Stimulated activated CD4-positive, alpha-beta T cell treated with anti-CD3 and anti-CD28 coated beads, Interleukin-12 subunit alpha, Interleukin-12 subunit beta, amount 100 ng/mL, for 24 hours (primary cell): Measurements from ENCODE around the gene GNA14.
"Not testable (repeated sequence)": the region's sequence is repeated elsewhere in the genome, so short reads cannot be mapped to it uniquely, and the experiment has no call there.

ENCODE experiments used
- DNase-seq, 2 experiments: peaks; one replicate each; pipeline ENCODE4 v3.0.0-alpha.2; 2020; ENCODE audit warnings: low read depth in 2 of 2

GNA14 gene

GRCh38 chr9:77643871-77644270, 4.3 kb downstream of the GNA14 start:
- DNase-seq = no peak

- no peak for DNase-seq
Observed at GRCh38 chr9:77640741-77641580, 7.2 kb downstream of the GNA14 start.

GRCh38 chr9:77632652-77633051, 15.5 kb downstream of the GNA14 start:
- no peak for DNase-seq

- not testable (repeated sequence) for DNase-seq
Observed at GRCh38 chr9:77628864-77629263, 19.3 kb downstream of the GNA14 start.

- DNase-seq = no peak
Observed at GRCh38 chr9:77616191-77616590, 31.9 kb downstream of the GNA14 start.

GRCh38 chr9:77614645-77615044, 33.5 kb downstream of the GNA14 start:
- no peak for DNase-seq

- DNase-seq = no peak
Observed at GRCh38 chr9:77606526-77606925, 41.6 kb downstream of the GNA14 start.

GRCh38 chr9:77605449-77606220, 42.5 kb downstream of the GNA14 start:
- no peak for DNase-seq

GRCh38 chr9:77604316-77604715, 43.8 kb downstream of the GNA14 start:
- DNase-seq = no peak

- no peak for DNase-seq
Observed at GRCh38 chr9:77602852-77603251, 45.3 kb downstream of the GNA14 start.

GRCh38 chr9:77601476-77602099, 46.5 kb downstream of the GNA14 start:
- DNase-seq = no peak

- DNase-seq = no peak
Observed at GRCh38 chr9:77600810-77601209, 47.3 kb downstream of the GNA14 start.

GRCh38 chr9:77599492-77599891, 48.6 kb downstream of the GNA14 start:
- DNase-seq = no peak

- DNase-seq = no peak
Observed at GRCh38 chr9:77598991-77599390, 49.1 kb downstream of the GNA14 start.

- no peak for DNase-seq
Observed at GRCh38 chr9:77598524-77598923, 49.6 kb downstream of the GNA14 start.

GRCh38 chr9:77597057-77597456, 51.1 kb downstream of the GNA14 start:
- no peak for DNase-seq

- no peak for DNase-seq
Observed at GRCh38 chr9:77595426-77596095, 52.6 kb downstream of the GNA14 start.

- DNase-seq = no peak
Observed at GRCh38 chr9:77594963-77595362, 53.2 kb downstream of the GNA14 start.

- no peak for DNase-seq
Observed at GRCh38 chr9:77593528-77593927, 54.6 kb downstream of the GNA14 start.

- DNase-seq = no peak
Observed at GRCh38 chr9:77592476-77592875, 55.6 kb downstream of the GNA14 start.

GRCh38 chr9:77589046-77589795, 58.9 kb downstream of the GNA14 start:
- no peak for DNase-seq
